ENCODE results near the gene PPDPF. TPM values are rescaled to one million over a fixed set of nuclear protein-coding genes. Genes with fewer than 3 reads are reported as not detected.

Gene PPDPF
- total and polyA plus RNA-seq, 2 donors (not counting 1 experiment from before 2014, with no cell fraction given), result 93.5 to 162 TPM

GRCh38 chr20:63503524-63503923, 17.0 kb upstream of the PPDPF start:
- H3K4me1 ChIP-seq (ENCODE audit: control insufficient read depth in 2 of 2, insufficient read depth in 2 of 2, low read length in 2 of 2), result peaks cover 5 to 8% of the 10 kb centered on the region in 2 donors
- Mint-ChIP-seq H3K9me3 (ENCODE audit: insufficient read depth) (peaks cover 2% of the 10 kb centered on the region), H3K4me1 (no peaks in the 10 kb centered on the region), H3K27ac (no peak overlapping the region), H3K27me3 (peaks cover 26% of the 10 kb centered on the region), H3K4me3 (no peak overlapping the region)
- TF ChIP-seq, protein P1, sequence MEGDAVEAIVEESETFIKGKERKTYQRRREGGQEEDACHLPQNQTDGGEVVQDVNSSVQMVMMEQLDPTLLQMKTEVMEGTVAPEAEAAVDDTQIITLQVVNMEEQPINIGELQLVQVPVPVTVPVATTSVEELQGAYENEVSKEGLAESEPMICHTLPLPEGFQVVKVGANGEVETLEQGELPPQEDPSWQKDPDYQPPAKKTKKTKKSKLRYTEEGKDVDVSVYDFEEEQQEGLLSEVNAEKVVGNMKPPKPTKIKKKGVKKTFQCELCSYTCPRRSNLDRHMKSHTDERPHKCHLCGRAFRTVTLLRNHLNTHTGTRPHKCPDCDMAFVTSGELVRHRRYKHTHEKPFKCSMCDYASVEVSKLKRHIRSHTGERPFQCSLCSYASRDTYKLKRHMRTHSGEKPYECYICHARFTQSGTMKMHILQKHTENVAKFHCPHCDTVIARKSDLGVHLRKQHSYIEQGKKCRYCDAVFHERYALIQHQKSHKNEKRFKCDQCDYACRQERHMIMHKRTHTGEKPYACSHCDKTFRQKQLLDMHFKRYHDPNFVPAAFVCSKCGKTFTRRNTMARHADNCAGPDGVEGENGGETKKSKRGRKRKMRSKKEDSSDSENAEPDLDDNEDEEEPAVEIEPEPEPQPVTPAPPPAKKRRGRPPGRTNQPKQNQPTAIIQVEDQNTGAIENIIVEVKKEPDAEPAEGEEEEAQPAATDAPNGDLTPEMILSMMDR (IDR thresholded peaks at IDR 0.05), result no peak
- no peak for TF ChIP-seq EZH2 (IDR thresholded peaks at IDR 0.05; ENCODE audit: borderline replicate concordance, insufficient read depth, low read depth, low read length, poor library complexity, severe bottlenecking)
- no peaks in the 10 kb centered on the region for H3K79me2 ChIP-seq (ENCODE audit: control insufficient read depth, insufficient read depth, low read length)
- CTCF ChIA-PET, result interaction anchor here (1.1 kb wide), 1 partner anchor 10 kb away, joined by 3 read pairs; no protein-coding TSS in a partner anchor
- H3K9me3 ChIP-seq (ENCODE audit: control extremely low read depth in 1 of 3, control insufficient read depth in 2 of 3, insufficient read depth in 1 of 3, low read length in 2 of 3), result peaks cover 0 to 34% (median 0%) of the 10 kb centered on the region in 3 donors
- no peak overlapping the region for H3K4me2 ChIP-seq (replicated peaks; ENCODE audit: low read depth, low read length, poor library complexity, severe bottlenecking)
- no peak for DNase-seq
- H3K9ac ChIP-seq (ENCODE audit: low read length), result no peak overlapping the region
- H3K27me3 ChIP-seq (replicated peaks in 1 of 4; ENCODE audit: control extremely low read depth in 1 of 4, control insufficient read depth in 3 of 4, insufficient read depth in 4 of 4, low read length in 3 of 4), result peaks cover 0 to 25% (median 3%) of the 10 kb centered on the region in 4 experiments
- intact Hi-C loops (cut with micrococcal nuclease), result no loop called here
- H2AFZ ChIP-seq (ENCODE audit: insufficient read depth, low read depth, low read length, poor library complexity, severe bottlenecking), result no peak overlapping the region
- no peaks in the 10 kb centered on the region for H3K36me3 ChIP-seq (replicated peaks in 1 of 2; ENCODE audit: control extremely low read depth in 1 of 2, control insufficient read depth in 1 of 2, extremely low read depth in 1 of 2, insufficient read depth in 2 of 2, low read length in 1 of 2)
- no peaks in the 10 kb centered on the region for H4K20me1 ChIP-seq (ENCODE audit: control insufficient read depth, insufficient read depth, low read length, poor library complexity, severe bottlenecking)
- no peak overlapping the region for H3K27ac ChIP-seq (ENCODE audit: low read length in 2 of 2)
- POLR2A ChIA-PET, result no interaction called here
- WGBS (ENCODE audit: insufficient coverage), result 44% methylated on average over 4 of the region's 7 CpGs
- H3K4me3 ChIP-seq (ENCODE audit: control extremely low read depth in 1 of 5, extremely low read depth in 1 of 5, insufficient read depth in 1 of 5, low read depth in 2 of 5, low read length in 4 of 5), result no peak overlapping the region
- ATAC-seq (ENCODE audit: low read depth), result no peak

DNA sequence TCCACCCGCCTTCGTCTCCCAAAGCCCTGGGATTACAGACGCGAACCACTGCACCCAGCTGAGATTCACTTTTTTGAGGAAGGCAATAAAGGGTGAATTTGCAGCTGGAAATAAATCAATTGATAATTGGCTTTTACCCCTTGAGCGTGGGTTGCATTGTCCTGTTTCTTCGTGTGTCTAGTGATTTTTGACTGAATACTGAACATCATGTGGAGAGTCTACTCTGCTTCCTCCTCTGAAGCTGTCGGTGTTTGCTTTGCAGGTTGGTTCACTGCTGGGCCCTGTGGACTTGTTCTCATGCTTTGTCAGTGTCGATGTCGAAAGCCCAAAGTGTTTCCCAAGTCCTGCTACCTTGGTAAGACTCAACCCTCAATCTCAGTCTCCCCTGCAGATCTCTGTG, 15.9 kb upstream of the PPDPF start:
- Histone ChIP-seq H3K27ac (ENCODE audit: low read length in 2 of 2) (no peak overlapping the region), H3K79me2 (ENCODE audit: control insufficient read depth, insufficient read depth, low read length) (no peaks in the 10 kb centered on the region), H3K9me3 (ENCODE audit: control extremely low read depth in 1 of 3, control insufficient read depth in 2 of 3, insufficient read depth in 1 of 3, low read length in 2 of 3) (peaks cover 0 to 30% (median 0%) of the 10 kb centered on the region in 3 donors), H4K20me1 (ENCODE audit: control insufficient read depth, insufficient read depth, low read length, poor library complexity, severe bottlenecking) (no peaks in the 10 kb centered on the region), H3K9ac (ENCODE audit: low read length) (no peak overlapping the region), H3K4me3 (ENCODE audit: control extremely low read depth in 1 of 5, extremely low read depth in 1 of 5, insufficient read depth in 1 of 5, low read depth in 2 of 5, low read length in 4 of 5) (no peak overlapping the region), H3K4me1 (ENCODE audit: control insufficient read depth in 2 of 2, insufficient read depth in 2 of 2, low read length in 2 of 2) (peaks cover 2% of the 10 kb centered on the region in 2 donors), H3K36me3 (replicated peaks in 1 of 2; ENCODE audit: control extremely low read depth in 1 of 2, control insufficient read depth in 1 of 2, extremely low read depth in 1 of 2, insufficient read depth in 2 of 2, low read length in 1 of 2) (no peaks in the 10 kb centered on the region), H2AFZ (ENCODE audit: insufficient read depth, low read depth, low read length, poor library complexity, severe bottlenecking) (no peak overlapping the region), H3K27me3 (replicated peaks in 1 of 4; ENCODE audit: control extremely low read depth in 1 of 4, control insufficient read depth in 3 of 4, insufficient read depth in 4 of 4, low read length in 3 of 4) (peaks cover 0 to 23% (median under 1%) of the 10 kb centered on the region in 4 experiments), H3K4me2 (replicated peaks; ENCODE audit: low read depth, low read length, poor library complexity, severe bottlenecking) (no peak overlapping the region)
- intact Hi-C loops (cut with micrococcal nuclease), result no loop called here
- Mint-ChIP-seq H3K4me3 (no peak overlapping the region), H3K27ac (no peak overlapping the region), H3K4me1 (no peaks in the 10 kb centered on the region), H3K27me3 (peaks cover 32% of the 10 kb centered on the region), H3K9me3 (ENCODE audit: insufficient read depth) (peaks cover 2% of the 10 kb centered on the region)
- no peak for ATAC-seq (ENCODE audit: low read depth)
- TF ChIP-seq EZH2 (IDR thresholded peaks at IDR 0.05; ENCODE audit: borderline replicate concordance, insufficient read depth, low read depth, low read length, poor library complexity, severe bottlenecking), result no peak
- TF ChIP-seq, protein P1 (IDR thresholded peaks at IDR 0.05), result no peak
- WGBS (ENCODE audit: insufficient coverage), result 98% methylated on average over 5 of the region's 9 CpGs
- ChIA-PET CTCF (interaction anchor here (1.2 kb wide), 2 partner anchors 9 to 16 kb away, joined by 3 read pairs; partner anchors contain the start of gene PPDPF), POLR2A (no interaction called here)
- no peak for DNase-seq

All from B cell (primary cell).